NCI-H146 (cell line): Measurements from ENCODE around the gene MOCS2.
"Not testable (repeated sequence)": the region's sequence is repeated elsewhere in the genome, so short reads cannot be mapped to it uniquely, and the experiment has no call there.

Experiments used
- DNase-seq: peaks from one replicate; lab custom pipeline; 2025; lab: John Stamatoyannopoulos, UW

The MOCS2 gene

GRCh38 chr5:53109443-53110127, at the start of gene MOCS2:
Gene MOCS2, minus strand, starts transcription at chr5:53109757. Its CDS starts 2,583 bp downstream, at chr5:53107174.
- peak; percentile 93 for DNase-seq

GRCh38 chr5:53151713-53152458, 42.3 kb upstream of the MOCS2 start:
- no peak for DNase-seq

GRCh38 chr5:53133020-53133419, 23.5 kb upstream of the MOCS2 start:
- DNase-seq, result no peak

- no peak for DNase-seq
Measured at GRCh38 chr5:53130266-53130665, 20.7 kb upstream of the MOCS2 start.

GRCh38 chr5:53128481-53128880, 18.9 kb upstream of the MOCS2 start:
- no peak for DNase-seq

- DNase-seq, result no peak
Measured at GRCh38 chr5:53127107-53127506, 17.6 kb upstream of the MOCS2 start.

GRCh38 chr5:53126521-53126920, 17.0 kb upstream of the MOCS2 start:
- no peak for DNase-seq

GRCh38 chr5:53123702-53124101, 14.1 kb upstream of the MOCS2 start:
- no peak for DNase-seq

- no peak for DNase-seq
Measured at GRCh38 chr5:53120165-53120564, 10.6 kb upstream of the MOCS2 start.

- DNase-seq, result no peak
Measured at GRCh38 chr5:53118879-53119278, 9.3 kb upstream of the MOCS2 start.

- DNase-seq, result peak; percentile 16
Measured at GRCh38 chr5:53116597-53116996, 7.0 kb upstream of the MOCS2 start.

- DNase-seq, result no peak
Measured at GRCh38 chr5:53114988-53115387, 5.4 kb upstream of the MOCS2 start.

GRCh38 chr5:53113947-53114346, 4.4 kb upstream of the MOCS2 start:
- DNase-seq, result no peak

- no peak for DNase-seq
Measured at GRCh38 chr5:53112909-53113308, 3.4 kb upstream of the MOCS2 start.

- not testable (repeated sequence) for DNase-seq
Measured at GRCh38 chr5:53112307-53112706, 2.8 kb upstream of the MOCS2 start.

GRCh38 chr5:53111139-53111538, 1.6 kb upstream of the MOCS2 start:
- no peak for DNase-seq

- peak; percentile 16 for DNase-seq
Measured at GRCh38 chr5:53110156-53110555, 599 bp upstream of the MOCS2 start.

GRCh38 chr5:53109056-53109442, 508 bp downstream of the MOCS2 start:
- peak; percentile 64 for DNase-seq

- no peak for DNase-seq
Measured at GRCh38 chr5:53105611-53106300, 3.8 kb downstream of the MOCS2 start.

- DNase-seq, result no peak
Measured at GRCh38 chr5:53100606-53101005, 9.0 kb downstream of the MOCS2 start.

GRCh38 chr5:53099546-53099945, 10.0 kb downstream of the MOCS2 start:
- DNase-seq, result no peak

GRCh38 chr5:53095931-53096525, 13.5 kb downstream of the MOCS2 start:
- peak; percentile 20 for DNase-seq

- no peak for DNase-seq
Measured at GRCh38 chr5:53095217-53095616, 14.3 kb downstream of the MOCS2 start.
